Fibroblast of lung (primary cell): ENCODE results near the gene ABHD13. TPM values are rescaled to one million over a fixed set of nuclear protein-coding genes. Genes with fewer than 3 reads are reported as not detected.

ENCODE experiments used
- DNase-seq, 2 donors: peaks; one replicate each; pipeline versions ENCODE4 v3.0.0 to v3.0.0-alpha.2; 2010; ENCODE audit warnings: low read depth in 2 of 2
- H2AFZ ChIP-seq: 2 replicates; pipeline ENCODE4 v1.5.1; 2012; ENCODE audit warnings: low read length, control low read depth, inconsistent platforms
- H3K27ac ChIP-seq: 2 replicates; pipeline ENCODE4 v1.5.1; 2011; ENCODE audit warnings: low read length, control low read depth; ENCODE audit not compliant: insufficient read depth
- H3K27me3 ChIP-seq: 2 replicates; pipeline ENCODE4 v1.5.1; 2011; ENCODE audit warnings: mild to moderate bottlenecking, low read length; ENCODE audit not compliant: control insufficient read depth, insufficient read depth
- H3K36me3 ChIP-seq: 2 replicates; pipeline ENCODE4 v1.5.1; 2011; ENCODE audit warnings: low read length; ENCODE audit not compliant: control insufficient read depth, insufficient read depth
- H3K4me1 ChIP-seq: 2 replicates; pipeline ENCODE4 v1.5.1; 2011; ENCODE audit warnings: low read length; ENCODE audit not compliant: control insufficient read depth, insufficient read depth; ENCODE audit errors: extremely low read depth
- H3K4me2 ChIP-seq: 2 replicates; pipeline ENCODE4 v1.5.1; 2011; ENCODE audit warnings: low read length, control low read depth; ENCODE audit not compliant: insufficient read depth; ENCODE audit errors: extremely low read depth
- H3K4me3 ChIP-seq, 4 experiments: fragments of 200-600 bp in 1 of 4; sonication (generic) in 1 of 4; replicated peaks in 1 of 4; 2 replicates each; pipeline ENCODE4 v1.5.1; 2011 to 2016; ENCODE audit warnings: low read length in 4 of 4, low read depth in 3 of 4, mild to moderate bottlenecking in 3 of 4, control low read depth in 2 of 4, inconsistent platforms in 1 of 4, mixed read lengths in 1 of 4; ENCODE audit not compliant: insufficient read depth in 1 of 4; ENCODE audit errors: control extremely low read depth in 1 of 4
- H3K79me2 ChIP-seq: 2 replicates; pipeline ENCODE4 v1.5.1; 2012; ENCODE audit warnings: mild to moderate bottlenecking, low read length, inconsistent platforms; ENCODE audit not compliant: control insufficient read depth, insufficient read depth
- H3K9ac ChIP-seq: 2 replicates; pipeline ENCODE4 v1.5.1; 2011; ENCODE audit warnings: mild to moderate bottlenecking, low read length, control low read depth; ENCODE audit not compliant: insufficient read depth
- H3K9me3 ChIP-seq: 2 replicates; pipeline ENCODE4 v1.5.1; 2012; ENCODE audit warnings: low read depth, low read length; ENCODE audit not compliant: control insufficient read depth, insufficient read depth
- H4K20me1 ChIP-seq: 2 replicates; pipeline ENCODE4 v1.5.1; 2011; ENCODE audit warnings: low read length; ENCODE audit not compliant: control insufficient read depth, insufficient read depth; ENCODE audit errors: extremely low read depth
- CTCF ChIP-seq, 2 donors: IDR thresholded peaks in 1 of 2; conservative IDR thresholded peaks in 1 of 2; 1 replicate in 1 of 2; 2 replicates in 1 of 2; pipeline ENCODE4 v1.5.1; 2011 to 2012; ENCODE audit warnings: low read length in 2 of 2, control low read depth in 1 of 2, inconsistent platforms in 1 of 2, low read depth in 1 of 2, mild to moderate bottlenecking in 1 of 2
- EZH2 ChIP-seq: IDR thresholded peaks from 2 replicates; pipeline ENCODE4 v1.5.1; 2012; ENCODE audit warnings: low read length, control low read depth, mild to moderate bottlenecking; ENCODE audit errors: missing control alignments
- polyA plus RNA-seq, 2 donors: library from polyadenylated mRNA; depleted of rRNA in 1 of 2; stranded (reverse) in 1 of 2; unstranded in 1 of 2; fragments of >200 nt; gene quantifications; 2 replicates each; pipeline ENCODE4 v1.2.1, GENCODE V29; 2011 to 2012; ENCODE audit warnings: missing spikeins in 1 of 2
- total RNA-seq: library from RNA; depleted of rRNA; stranded (reverse); fragments of >200 nt; gene quantifications from 2 replicates; pipeline ENCODE4 v1.2.1, GENCODE V29; 2014

ABHD13 gene
- total and polyA plus RNA-seq, 2 donors (not counting 1 experiment from before 2014, with no cell fraction given), result 7.1 to 9.7 TPM

GRCh38 chr13:108283110-108283509 is 64.9 kb downstream of the ABHD13 start:
- Histone ChIP-seq H2AFZ (no peak overlapping the region), H3K9me3 (no peaks in the 10 kb centered on the region), H3K4me3 (no peak overlapping the region), H3K9ac (no peak overlapping the region), H3K4me1 (no peaks in the 10 kb centered on the region), H3K27ac (no peak overlapping the region), H3K4me2 (no peak overlapping the region), H3K36me3 (no peaks in the 10 kb centered on the region), H3K79me2 (no peaks in the 10 kb centered on the region), H3K27me3 (no peaks in the 10 kb centered on the region), H4K20me1 (no peaks in the 10 kb centered on the region)
- DNase-seq, result peak; percentile 13 to 58
- TF ChIP-seq CTCF (conservative IDR thresholded peaks at IDR 0.05 in 1 of 2, IDR thresholded peaks at IDR 0.05 in 1 of 2; ENCODE audit: low read depth in 1 of 2, low read length in 2 of 2), result no peak
- TF ChIP-seq EZH2, result no peak

Other genes starting within 250 kb of the ABHD13 start
- 7.7 and 11.6 TPM in 2 replicates for gene LIG4, start 2.9 kb upstream of the ABHD13 start, total RNA-seq
- 7.8 and 9.4 TPM in 2 replicates for gene LIG4, start 2.9 kb upstream of the ABHD13 start, polyA plus RNA-seq
- gene TNFSF13B, start 51.3 kb downstream of the ABHD13 start, total RNA-seq, result 4.8 and 5.4 TPM in 2 replicates
- 1.5 and 1.8 TPM in 2 replicates for gene TNFSF13B, start 51.3 kb downstream of the ABHD13 start, polyA plus RNA-seq